Endothelial cell of umbilical vein (primary cell): ENCODE measurements around the gene TSPAN10.

Experiments
- EZH2 ChIP-seq: IDR thresholded peaks from 2 replicates; pipeline ENCODE4 v1.6.1; 2012; ENCODE audit warnings: borderline replicate concordance, low read depth, mild to moderate bottlenecking, moderate library complexity, low read length, inconsistent platforms; ENCODE audit not compliant: severe bottlenecking
- FOS ChIP-seq: IDR thresholded peaks from 2 replicates; pipeline ENCODE4 v1.6.1; 2011; ENCODE audit warnings: mild to moderate bottlenecking, low read length, moderate library complexity, borderline replicate concordance; ENCODE audit not compliant: insufficient read depth
- GATA2 ChIP-seq: IDR thresholded peaks from 2 replicates; pipeline ENCODE4 v1.7.0; 2011; ENCODE audit warnings: low read depth, mild to moderate bottlenecking, moderate library complexity, mixed read lengths, low read length; ENCODE audit not compliant: insufficient read length, insufficient read depth
- JUN ChIP-seq: IDR thresholded peaks from 2 replicates; pipeline ENCODE4 v1.6.1; 2011; ENCODE audit warnings: borderline replicate concordance, low read depth; ENCODE audit not compliant: insufficient read length, insufficient read depth
- MYC ChIP-seq: IDR thresholded peaks from one replicate; pipeline ENCODE4 v1.6.1; 2011; ENCODE audit warnings: mild to moderate bottlenecking, low read depth, low read length
- POLR2A ChIP-seq: IDR thresholded peaks from 2 replicates; pipeline ENCODE4 v1.6.1; 2012; ENCODE audit warnings: low read depth, mild to moderate bottlenecking, control low read depth, low read length
- POLR2AphosphoS5 ChIP-seq: IDR thresholded peaks from 2 replicates; pipeline ENCODE4 v1.6.1; 2012; ENCODE audit warnings: low read depth, mild to moderate bottlenecking, control low read depth, low read length, moderate library complexity; ENCODE audit not compliant: insufficient read depth
- TF ChIP-seq, protein P1 (sequence below), 2 donors: IDR thresholded peaks; 1 replicate in 1 of 2; 2 replicates in 1 of 2; pipeline ENCODE4 v1.5.1; 2011; ENCODE audit warnings: low read length in 2 of 2, mild to moderate bottlenecking in 2 of 2, moderate library complexity in 2 of 2, control low read depth in 1 of 2, inconsistent platforms in 1 of 2, low read depth in 1 of 2; ENCODE audit not compliant: insufficient read depth in 1 of 2; ENCODE audit errors: extremely low read depth in 1 of 2
- TF ChIP-seq, protein P2 (sequence below): IDR thresholded peaks from 2 replicates; pipeline ENCODE4 v1.6.1; 2011; ENCODE audit not compliant: insufficient read depth, insufficient read length

DNA sequence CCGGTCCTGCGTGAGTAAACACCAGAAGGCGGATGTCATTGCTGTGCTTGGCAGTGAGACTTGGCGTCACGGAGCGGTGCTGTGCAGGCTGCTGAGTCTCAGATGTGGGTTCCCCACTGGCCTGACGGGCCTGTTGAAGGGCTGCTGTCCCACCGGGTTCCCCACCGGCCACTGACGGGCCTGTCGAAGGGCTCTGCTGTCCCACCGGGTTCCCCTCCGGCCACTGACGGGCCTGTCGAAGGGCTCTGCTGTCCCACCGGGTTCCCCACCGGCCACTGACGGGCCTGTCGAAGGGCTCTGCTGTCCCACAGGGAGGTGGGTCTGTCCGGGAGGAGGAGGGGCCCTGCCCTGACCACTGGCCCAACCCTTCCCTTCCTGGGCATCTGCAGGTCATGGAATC, 49.6 kb downstream of the TSPAN10 start:
- TF ChIP-seq, protein P1, sequence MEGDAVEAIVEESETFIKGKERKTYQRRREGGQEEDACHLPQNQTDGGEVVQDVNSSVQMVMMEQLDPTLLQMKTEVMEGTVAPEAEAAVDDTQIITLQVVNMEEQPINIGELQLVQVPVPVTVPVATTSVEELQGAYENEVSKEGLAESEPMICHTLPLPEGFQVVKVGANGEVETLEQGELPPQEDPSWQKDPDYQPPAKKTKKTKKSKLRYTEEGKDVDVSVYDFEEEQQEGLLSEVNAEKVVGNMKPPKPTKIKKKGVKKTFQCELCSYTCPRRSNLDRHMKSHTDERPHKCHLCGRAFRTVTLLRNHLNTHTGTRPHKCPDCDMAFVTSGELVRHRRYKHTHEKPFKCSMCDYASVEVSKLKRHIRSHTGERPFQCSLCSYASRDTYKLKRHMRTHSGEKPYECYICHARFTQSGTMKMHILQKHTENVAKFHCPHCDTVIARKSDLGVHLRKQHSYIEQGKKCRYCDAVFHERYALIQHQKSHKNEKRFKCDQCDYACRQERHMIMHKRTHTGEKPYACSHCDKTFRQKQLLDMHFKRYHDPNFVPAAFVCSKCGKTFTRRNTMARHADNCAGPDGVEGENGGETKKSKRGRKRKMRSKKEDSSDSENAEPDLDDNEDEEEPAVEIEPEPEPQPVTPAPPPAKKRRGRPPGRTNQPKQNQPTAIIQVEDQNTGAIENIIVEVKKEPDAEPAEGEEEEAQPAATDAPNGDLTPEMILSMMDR (IDR thresholded peaks at IDR 0.05; ENCODE audit: extremely low read depth in 1 of 2, insufficient read depth in 1 of 2, low read depth in 1 of 2, low read length in 2 of 2): no peak
- TF ChIP-seq POLR2A: no peak
- TF ChIP-seq EZH2: no peak
- no peak for TF ChIP-seq FOS
- TF ChIP-seq, protein P2, sequence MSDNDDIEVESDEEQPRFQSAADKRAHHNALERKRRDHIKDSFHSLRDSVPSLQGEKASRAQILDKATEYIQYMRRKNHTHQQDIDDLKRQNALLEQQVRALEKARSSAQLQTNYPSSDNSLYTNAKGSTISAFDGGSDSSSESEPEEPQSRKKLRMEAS: no peak
- no peak for TF ChIP-seq POLR2AphosphoS5
- TF ChIP-seq GATA2: no peak
- no peak for TF ChIP-seq JUN
- TF ChIP-seq MYC: no peak
